OCI-LY1 (cell line): ENCODE data around the gene CSMD2.

ENCODE experiments used
- H2AFZ ChIP-seq: fragments of 200-600 bp; sonication (generic), shearing (Covaris generic); 2 replicates; pipeline ENCODE4 v1.6.0; 2014; ENCODE audit warnings: antibody characterized with exemption, mild to moderate bottlenecking, low read length
- H3F3A ChIP-seq: fragments of 200-600 bp; sonication (generic), shearing (Covaris generic); 2 replicates; pipeline ENCODE4 v1.6.0; 2014; ENCODE audit warnings: mild to moderate bottlenecking, antibody characterized with exemption, low read length, moderate library complexity; ENCODE audit not compliant: insufficient read depth
- H3K27ac ChIP-seq: fragments of 200-600 bp; sonication (generic); 2 replicates; pipeline ENCODE4 v1.5.1; 2014; ENCODE audit warnings: low read length, mixed run types, mild to moderate bottlenecking, low read depth; ENCODE audit not compliant: poor library complexity, severe bottlenecking
- H3K27me3 ChIP-seq: fragments of 200-600 bp; sonication (generic); 2 replicates; pipeline ENCODE4 v1.6.0; 2014; ENCODE audit warnings: antibody characterized with exemption, mild to moderate bottlenecking, low read length, moderate library complexity; ENCODE audit not compliant: insufficient read depth
- H3K36me3 ChIP-seq: fragments of 200-600 bp; sonication (generic); 2 replicates; pipeline ENCODE4 v1.6.1; 2014; ENCODE audit warnings: mild to moderate bottlenecking, antibody characterized with exemption, low read length, moderate library complexity, mixed read lengths; ENCODE audit not compliant: insufficient read depth
- H3K4me1 ChIP-seq: fragments of 200-600 bp; sonication (generic); 2 replicates; pipeline ENCODE4 v1.5.1; 2014; ENCODE audit warnings: mild to moderate bottlenecking, low read length, moderate library complexity; ENCODE audit not compliant: insufficient read depth, severe bottlenecking
- H3K4me2 ChIP-seq: fragments of 200-600 bp; sonication (generic), shearing (Covaris generic); 2 replicates; pipeline ENCODE4 v1.6.1; 2014; ENCODE audit warnings: low read length
- H3K4me3 ChIP-seq: fragments of 200-600 bp; sonication (generic); 2 replicates; pipeline ENCODE4 v1.5.1; 2014; ENCODE audit warnings: low read length, low read depth, mild to moderate bottlenecking, mixed read lengths; ENCODE audit not compliant: poor library complexity, severe bottlenecking
- H3K79me2 ChIP-seq: fragments of 200-600 bp; shearing (Covaris generic); 2 replicates; pipeline ENCODE4 v1.6.1; 2016; ENCODE audit warnings: mixed run types, low read length, mixed read lengths; ENCODE audit not compliant: insufficient read depth
- H3K9ac ChIP-seq: fragments of 200-600 bp; sonication (generic), shearing (Covaris generic); 2 replicates; pipeline ENCODE4 v1.6.1; 2014; ENCODE audit warnings: mild to moderate bottlenecking, low read length, mixed read lengths
- H3K9me2 ChIP-seq: fragments of 200-600 bp; sonication (generic), shearing (Covaris generic); 2 replicates; pipeline ENCODE4 v1.6.1; 2014; ENCODE audit warnings: low read depth, mild to moderate bottlenecking, low read length, mixed read lengths
- H3K9me3 ChIP-seq: fragments of 200-600 bp; shearing (Covaris generic); 2 replicates; pipeline ENCODE4 v1.6.1; 2014; ENCODE audit warnings: low read length, mixed read lengths
- H4K20me1 ChIP-seq: fragments of 200-600 bp; sonication (generic), shearing (Covaris generic); 2 replicates; pipeline ENCODE4 v1.6.0; 2016; ENCODE audit warnings: mild to moderate bottlenecking, low read length; ENCODE audit not compliant: insufficient read depth
- CTCF ChIP-seq: fragments of 200-600 bp; sonication (generic), shearing (Covaris generic); IDR thresholded peaks from 2 replicates; pipeline ENCODE4 v1.5.1; 2017; ENCODE audit warnings: mild to moderate bottlenecking, antibody characterized with exemption, low read length, moderate library complexity, mixed read lengths
- EZH2 ChIP-seq: fragments of 200-600 bp; sonication (generic), shearing (Covaris generic); IDR thresholded peaks from 2 replicates; pipeline ENCODE4 v1.8.0; 2017; ENCODE audit warnings: borderline replicate concordance, mixed run types, mild to moderate bottlenecking, antibody characterized with exemption, low read length, moderate library complexity, mixed read lengths

The CSMD2 gene

GRCh38 chr1:33736496-33736895, 428.5 kb downstream of the CSMD2 start:
- H3K4me2 ChIP-seq, result no peak overlapping the region
- no peaks in the 10 kb centered on the region for H3K9me3 ChIP-seq
- no peaks in the 10 kb centered on the region for H3K4me1 ChIP-seq
- no peaks in the 10 kb centered on the region for H3F3A ChIP-seq
- TF ChIP-seq EZH2, result no peak
- TF ChIP-seq CTCF, result no peak
- H3K36me3 ChIP-seq, result no peaks in the 10 kb centered on the region
- no peak overlapping the region for H3K4me3 ChIP-seq
- H3K9me2 ChIP-seq, result no peaks in the 10 kb centered on the region
- H3K27ac ChIP-seq, result no peak overlapping the region
- H2AFZ ChIP-seq, result no peak overlapping the region
- H3K79me2 ChIP-seq, result no peaks in the 10 kb centered on the region
- no peaks in the 10 kb centered on the region for H4K20me1 ChIP-seq
- H3K27me3 ChIP-seq, result no peaks in the 10 kb centered on the region
- H3K9ac ChIP-seq, result no peak overlapping the region

- TF ChIP-seq EZH2, result no peak
- TF ChIP-seq CTCF, result peak; percentile 29; the same call in 1 of the 2 replicates
- Histone ChIP-seq H3K4me2 (no peak overlapping the region), H3K36me3 (no peaks in the 10 kb centered on the region), H3K79me2 (no peaks in the 10 kb centered on the region), H3K4me3 (no peak overlapping the region), H3K27ac (no peak overlapping the region), H3K9ac (no peak overlapping the region), H4K20me1 (no peaks in the 10 kb centered on the region), H3K9me3 (no peaks in the 10 kb centered on the region), H2AFZ (no peak overlapping the region), H3K27me3 (no peaks in the 10 kb centered on the region), H3F3A (no peaks in the 10 kb centered on the region), H3K9me2 (no peaks in the 10 kb centered on the region), H3K4me1 (no peaks in the 10 kb centered on the region)
Measured at GRCh38 chr1:33735624-33736023, 429.4 kb downstream of the CSMD2 start.

GRCh38 chr1:33727310-33727709, 437.7 kb downstream of the CSMD2 start:
- H3K36me3 ChIP-seq, result no peaks in the 10 kb centered on the region

More at GRCh38 chr1:33727310-33727709, 437.7 kb downstream of the CSMD2 start:
- Histone ChIP-seq H3K9me3 (no peaks in the 10 kb centered on the region), H3K4me2 (no peak overlapping the region), H3K4me3 (no peak overlapping the region), H3K79me2 (no peaks in the 10 kb centered on the region), H3K9me2 (no peaks in the 10 kb centered on the region), H3F3A (no peaks in the 10 kb centered on the region), H3K4me1 (no peaks in the 10 kb centered on the region), H3K27me3 (no peaks in the 10 kb centered on the region), H3K27ac (no peak overlapping the region), H2AFZ (no peak overlapping the region), H3K9ac (no peak overlapping the region), H4K20me1 (no peaks in the 10 kb centered on the region)
- TF ChIP-seq CTCF (no peak), EZH2 (no peak)
